Dermis blood vessel endothelial cell (primary cell): ENCODE data around the gene CDCA3. TPM values are rescaled to one million over a fixed set of nuclear protein-coding genes. Genes with fewer than 3 reads are reported as not detected.

ENCODE experiments used
- DNase-seq: peaks from one replicate; pipeline ENCODE4 v3.0.0; 2010
- total RNA-seq: library from RNA; depleted of rRNA; stranded (reverse); fragments of >200 nt; gene quantifications from 2 replicates; pipeline ENCODE4 v1.2.3, GENCODE V29; 2014

CDCA3 gene
- total RNA-seq, 1 donor from 2014 or later, result 5.6 TPM

GRCh38 chr12:6819106-6820030 is 31.7 kb downstream of the CDCA3 start:
- peak; percentile 40 for DNase-seq

GRCh38 chr12:6818645-6819044 is 32.4 kb downstream of the CDCA3 start:
- no peak for DNase-seq

- no peak for DNase-seq
Measured at GRCh38 chr12:6818222-6818621, 32.9 kb downstream of the CDCA3 start.

- no peak for DNase-seq
Measured at GRCh38 chr12:6817662-6818157, 33.4 kb downstream of the CDCA3 start.

- no peak for DNase-seq
Measured at GRCh38 chr12:6817098-6817497, 34.0 kb downstream of the CDCA3 start.

- no peak for DNase-seq
Measured at GRCh38 chr12:6816598-6816997, 34.5 kb downstream of the CDCA3 start.

- no peak for DNase-seq
Measured at GRCh38 chr12:6813363-6813762, 37.7 kb downstream of the CDCA3 start.

- no peak for DNase-seq
Measured at GRCh38 chr12:6810758-6811157, 40.3 kb downstream of the CDCA3 start.

GRCh38 chr12:6809056-6809455 is 42.0 kb downstream of the CDCA3 start:
- no peak for DNase-seq

GRCh38 chr12:6807170-6807569 is 43.9 kb downstream of the CDCA3 start:
- DNase-seq, result no peak

GRCh38 chr12:6799147-6799546 is 51.9 kb downstream of the CDCA3 start:
- DNase-seq, result no peak

Other genes with a start within 250 kb of the CDCA3 start
- 213 and 302 TPM in 2 replicates for gene CHD4, start 243.9 kb downstream of the CDCA3 start, total RNA-seq
- not detected in 2 replicates for gene LPAR5, start 215.3 kb downstream of the CDCA3 start, total RNA-seq
- 0.42 and 1.5 TPM in 2 replicates for gene ACRBP, start 203.9 kb downstream of the CDCA3 start, total RNA-seq
- 44.0 and 61.1 TPM in 2 replicates for gene ING4, start 188.2 kb downstream of the CDCA3 start, total RNA-seq
- gene ZNF384, start 161.9 kb downstream of the CDCA3 start, total RNA-seq, result 12.1 and 15.9 TPM in 2 replicates
- not detected in 2 replicates for gene PIANP, start 150.5 kb downstream of the CDCA3 start, total RNA-seq
- 31.7 and 41.4 TPM in 2 replicates for gene COPS7A, start 127.2 kb downstream of the CDCA3 start, total RNA-seq
- gene MLF2, start 98.1 kb downstream of the CDCA3 start, total RNA-seq, result 107 and 161 TPM in 2 replicates
- 65.5 and 130 TPM in 2 replicates for gene PTMS, start 84.9 kb downstream of the CDCA3 start, total RNA-seq
- under 0.01 and 0.05 TPM in 2 replicates for gene LAG3, start 78.8 kb downstream of the CDCA3 start, total RNA-seq
- not detected in 2 replicates for gene CD4, start 61.8 kb downstream of the CDCA3 start, total RNA-seq
- 0.93 and 1.9 TPM in 2 replicates for gene GPR162, start 29.5 kb downstream of the CDCA3 start, total RNA-seq
- gene P3H3, start 22.9 kb downstream of the CDCA3 start, total RNA-seq, result 18.8 and 22.1 TPM in 2 replicates
- 0.28 and 1.0 TPM in 2 replicates for gene GNB3, start 10.4 kb downstream of the CDCA3 start, total RNA-seq
- 85.3 and 128 TPM in 2 replicates for gene USP5, start 864 bp upstream of the CDCA3 start, total RNA-seq
- gene TPI1, start 16.2 kb upstream of the CDCA3 start, total RNA-seq, result 625 and 743 TPM in 2 replicates
- gene SPSB2, start 22.0 kb upstream of the CDCA3 start, total RNA-seq, result 3.5 and 6.0 TPM in 2 replicates
- gene LRRC23, start 53.5 kb upstream of the CDCA3 start, total RNA-seq, result 2.2 and 5.8 TPM in 2 replicates
- 2.8 and 2.9 TPM in 2 replicates for gene ENO2, start 63.3 kb upstream of the CDCA3 start, total RNA-seq
- gene ATN1, start 76.7 kb upstream of the CDCA3 start, total RNA-seq, result 12.1 and 18.7 TPM in 2 replicates
- not detected in 2 replicates for gene RNU7-1, start 92.5 kb upstream of the CDCA3 start, total RNA-seq
- gene C12orf57, start 92.7 kb upstream of the CDCA3 start, total RNA-seq, result 73.7 and 177 TPM in 2 replicates
- gene PTPN6, start 100.1 kb upstream of the CDCA3 start, total RNA-seq, result 2.4 and 3.4 TPM in 2 replicates
- 191 and 205 TPM in 2 replicates for gene PHB2, start 119.4 kb upstream of the CDCA3 start, total RNA-seq
- 35.6 and 39.3 TPM in 2 replicates for gene EMG1, start 119.6 kb upstream of the CDCA3 start, total RNA-seq
- gene LPCAT3, start 167.2 kb upstream of the CDCA3 start, total RNA-seq, result 8.0 and 15.3 TPM in 2 replicates
- gene C1S, start 209.4 kb upstream of the CDCA3 start, total RNA-seq, result 0.19 and 1.4 TPM in 2 replicates
- gene C1R, start 241.2 kb upstream of the CDCA3 start, total RNA-seq, result 2.0 TPM in 2 replicates